ENCODE data around the gene PTF1A.
"Not testable (repeated sequence)": the region's sequence is repeated elsewhere in the genome, so short reads cannot be mapped to it uniquely, and the experiment has no call there.

Gene PTF1A

GRCh38 chr10:23203369-23204325 lies 11.5 kb downstream of the PTF1A start:
- in situ Hi-C loops (cut with MboI; ENCODE audit: low sequenced_read_pairs) = no loop called here

GRCh38 chr10:23204773-23205172 lies 12.7 kb downstream of the PTF1A start:
- in situ Hi-C loops (cut with MboI; ENCODE audit: low sequenced_read_pairs) = no loop called here

- in situ Hi-C loops (cut with MboI; ENCODE audit: low sequenced_read_pairs) = no loop called here
Observed at GRCh38 chr10:23205972-23206642, 14.0 kb downstream of the PTF1A start.

GRCh38 chr10:23217471-23217870 lies 25.4 kb downstream of the PTF1A start:
- in situ Hi-C loops (cut with MboI; ENCODE audit: low sequenced_read_pairs) = no loop called here

- in situ Hi-C loops (cut with MboI; ENCODE audit: low sequenced_read_pairs) = no loop called here
Observed at GRCh38 chr10:23230582-23230981, 38.5 kb downstream of the PTF1A start.

- in situ Hi-C loops (cut with MboI; ENCODE audit: low sequenced_read_pairs) = no loop called here
Observed at GRCh38 chr10:23238015-23238414, 45.9 kb downstream of the PTF1A start.

- in situ Hi-C loops (cut with MboI; ENCODE audit: low sequenced_read_pairs) = not testable (repeated sequence)
Observed at GRCh38 chr10:23241779-23242178, 49.7 kb downstream of the PTF1A start.

All from hTERT RPE-1 (cell line).